Osteocyte (in vitro differentiated cells): ENCODE results near the gene GCN1. TPM values are rescaled to one million over a fixed set of nuclear protein-coding genes. Genes with fewer than 3 reads are reported as not detected.

Experiments used
- DNase-seq: peaks from one replicate; pipeline ENCODE4 v3.0.0; 2021; ENCODE audit warnings: mixed read lengths; ENCODE audit not compliant: unreplicated experiment; ENCODE audit errors: extremely low spot score
- H3K27ac Mint-ChIP-seq: one replicate; pipeline ENCODE4 v1.8.0; 2021; ENCODE audit warnings: mild to moderate bottlenecking, mixed read lengths; ENCODE audit not compliant: unreplicated experiment
- H3K27me3 Mint-ChIP-seq: one replicate; pipeline ENCODE4 v1.8.0; 2021; ENCODE audit warnings: mixed read lengths; ENCODE audit not compliant: unreplicated experiment
- H3K36me3 Mint-ChIP-seq: one replicate; pipeline ENCODE4 v1.8.0; 2021; ENCODE audit warnings: mixed read lengths; ENCODE audit not compliant: unreplicated experiment
- H3K4me1 Mint-ChIP-seq: one replicate; pipeline ENCODE4 v1.8.0; 2021; ENCODE audit warnings: mixed read lengths; ENCODE audit not compliant: unreplicated experiment
- H3K4me3 Mint-ChIP-seq: one replicate; pipeline ENCODE4 v1.8.0; 2021; ENCODE audit warnings: mild to moderate bottlenecking, moderate library complexity, mixed read lengths; ENCODE audit not compliant: unreplicated experiment
- H3K9me3 Mint-ChIP-seq: one replicate; pipeline ENCODE4 v1.8.0; 2021; ENCODE audit warnings: mixed read lengths; ENCODE audit not compliant: unreplicated experiment
- total RNA-seq: library from RNA; stranded (reverse); gene quantifications from 2 replicates; pipeline ENCODE4 v1.2.1, GENCODE V29; 2021
- TF ChIP-seq, protein P1 (sequence below): fragments of 200-600 bp; sonication (generic); IDR thresholded peaks from 2 replicates; pipeline ENCODE4 v1.5.0; 2021; ENCODE audit warnings: antibody characterized with exemption, mild to moderate bottlenecking, moderate library complexity

The GCN1 gene
- total RNA-seq, 1 donor from 2014 or later = 115 TPM

DNA sequence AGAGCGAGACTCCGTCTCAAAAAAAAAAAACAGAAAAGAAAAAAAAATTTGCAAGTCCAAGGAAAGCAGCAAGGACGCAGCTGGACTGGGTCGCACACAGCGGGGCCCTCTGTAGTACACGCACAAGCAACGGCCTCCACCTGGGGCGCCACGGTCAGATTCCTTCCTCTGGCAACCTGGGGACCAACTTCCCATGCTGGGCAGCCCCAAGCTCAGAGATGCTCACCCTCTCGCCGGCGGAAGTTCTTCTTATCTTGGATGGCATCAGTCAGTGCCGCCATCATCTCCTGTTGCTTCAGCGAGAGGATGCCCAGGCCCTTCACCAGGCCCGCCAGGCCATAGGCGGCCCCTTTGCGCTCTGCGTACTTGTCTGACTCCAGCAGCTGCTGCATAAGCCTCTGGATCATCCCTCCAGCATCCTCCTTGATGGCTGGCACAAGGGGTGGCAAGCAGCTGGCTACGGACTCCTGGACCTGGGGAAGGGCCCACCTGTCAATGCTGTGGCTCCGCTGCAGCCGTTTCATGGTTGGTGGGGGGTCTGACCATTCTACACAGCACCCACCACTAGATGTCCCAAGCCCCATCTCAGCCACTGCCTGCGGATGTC, 43.5 kb downstream of the GCN1 start:
- H3K27me3 Mint-ChIP-seq = no peaks in the 10 kb centered on the region
- H3K27ac Mint-ChIP-seq = no peak overlapping the region
- no peaks in the 10 kb centered on the region for H3K4me1 Mint-ChIP-seq
- H3K9me3 Mint-ChIP-seq = no peaks in the 10 kb centered on the region
- no peak for DNase-seq
- no peak overlapping the region for H3K4me3 Mint-ChIP-seq
- TF ChIP-seq, protein P1, sequence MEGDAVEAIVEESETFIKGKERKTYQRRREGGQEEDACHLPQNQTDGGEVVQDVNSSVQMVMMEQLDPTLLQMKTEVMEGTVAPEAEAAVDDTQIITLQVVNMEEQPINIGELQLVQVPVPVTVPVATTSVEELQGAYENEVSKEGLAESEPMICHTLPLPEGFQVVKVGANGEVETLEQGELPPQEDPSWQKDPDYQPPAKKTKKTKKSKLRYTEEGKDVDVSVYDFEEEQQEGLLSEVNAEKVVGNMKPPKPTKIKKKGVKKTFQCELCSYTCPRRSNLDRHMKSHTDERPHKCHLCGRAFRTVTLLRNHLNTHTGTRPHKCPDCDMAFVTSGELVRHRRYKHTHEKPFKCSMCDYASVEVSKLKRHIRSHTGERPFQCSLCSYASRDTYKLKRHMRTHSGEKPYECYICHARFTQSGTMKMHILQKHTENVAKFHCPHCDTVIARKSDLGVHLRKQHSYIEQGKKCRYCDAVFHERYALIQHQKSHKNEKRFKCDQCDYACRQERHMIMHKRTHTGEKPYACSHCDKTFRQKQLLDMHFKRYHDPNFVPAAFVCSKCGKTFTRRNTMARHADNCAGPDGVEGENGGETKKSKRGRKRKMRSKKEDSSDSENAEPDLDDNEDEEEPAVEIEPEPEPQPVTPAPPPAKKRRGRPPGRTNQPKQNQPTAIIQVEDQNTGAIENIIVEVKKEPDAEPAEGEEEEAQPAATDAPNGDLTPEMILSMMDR = no peak
- H3K36me3 Mint-ChIP-seq = peaks cover 38% of the 10 kb centered on the region

DNA sequence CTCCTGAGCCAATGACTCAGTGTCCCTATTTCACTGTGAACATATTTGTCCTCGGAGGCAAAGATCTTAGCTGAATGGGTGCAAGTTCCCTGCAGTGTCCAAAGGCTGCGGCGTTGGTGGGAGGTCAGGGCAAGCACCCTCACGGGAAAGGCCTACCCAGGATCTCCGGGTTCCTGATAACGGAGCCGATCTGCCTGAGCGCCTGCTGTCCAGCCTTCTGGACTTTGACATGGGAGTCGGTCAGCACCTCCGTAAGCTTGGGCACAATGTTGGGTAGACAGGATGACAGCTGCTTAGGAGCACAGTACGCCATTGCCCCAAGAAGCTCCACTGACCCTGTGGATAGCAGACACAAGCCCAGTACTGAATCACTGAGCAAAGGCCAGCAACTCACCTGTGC, 46.5 kb downstream of the GCN1 start:
- Mint-ChIP-seq H3K9me3 (no peaks in the 10 kb centered on the region), H3K27me3 (no peaks in the 10 kb centered on the region), H3K4me1 (no peaks in the 10 kb centered on the region), H3K36me3 (peaks cover 32% of the 10 kb centered on the region), H3K4me3 (no peak overlapping the region), H3K27ac (no peak overlapping the region)
- TF ChIP-seq, protein P1 = no peak
- no peak for DNase-seq

DNA sequence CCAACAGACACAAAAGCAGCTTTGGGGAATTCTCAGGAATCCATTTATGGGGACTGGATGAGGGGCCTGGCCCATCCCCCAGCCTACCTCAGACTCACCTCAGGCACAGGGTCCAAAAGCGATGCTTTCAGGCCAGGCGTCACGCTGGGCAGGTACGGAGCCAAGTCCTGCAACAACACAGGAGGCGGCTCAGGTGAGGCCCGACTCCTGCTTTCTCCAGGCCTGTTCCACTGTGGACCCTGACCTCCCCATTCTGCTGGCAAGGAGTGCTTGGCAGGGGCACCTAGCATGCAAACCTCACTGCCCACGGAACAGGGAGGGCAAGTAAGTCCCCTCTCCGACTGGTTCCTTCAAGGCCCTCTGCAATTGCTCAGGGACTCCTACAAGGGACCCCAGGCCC, 49.4 kb downstream of the GCN1 start:
- Mint-ChIP-seq H3K36me3 (peaks cover 52% of the 10 kb centered on the region), H3K4me3 (no peak overlapping the region), H3K27me3 (no peaks in the 10 kb centered on the region), H3K9me3 (no peaks in the 10 kb centered on the region), H3K4me1 (no peaks in the 10 kb centered on the region), H3K27ac (no peak overlapping the region)
- TF ChIP-seq, protein P1 = no peak
- DNase-seq = no peak

DNA sequence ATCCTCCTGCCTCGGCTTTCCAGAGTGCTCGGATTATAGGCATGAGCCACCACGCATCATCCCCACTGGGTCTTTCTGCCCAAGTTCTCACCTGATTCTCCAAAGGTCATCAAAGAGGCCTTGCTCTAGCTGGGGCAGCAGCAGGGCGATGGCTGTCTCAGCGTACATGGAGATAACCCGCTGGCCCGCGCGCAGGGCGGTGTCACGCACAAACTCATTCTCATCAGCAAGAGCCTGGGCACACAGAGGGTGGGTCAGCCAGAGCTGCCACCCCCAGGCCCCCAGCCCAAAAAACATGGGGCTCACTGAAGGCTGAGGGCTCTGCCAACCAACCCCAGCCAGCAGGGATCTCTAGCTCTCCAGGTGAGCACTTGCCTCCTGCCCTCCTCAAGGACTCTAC, 50.3 kb downstream of the GCN1 start:
- Mint-ChIP-seq H3K4me3 (no peak overlapping the region), H3K9me3 (no peaks in the 10 kb centered on the region), H3K36me3 (peaks cover 58% of the 10 kb centered on the region), H3K4me1 (no peaks in the 10 kb centered on the region), H3K27ac (no peak overlapping the region), H3K27me3 (no peaks in the 10 kb centered on the region)
- DNase-seq = no peak
- TF ChIP-seq, protein P1 = no peak

DNA sequence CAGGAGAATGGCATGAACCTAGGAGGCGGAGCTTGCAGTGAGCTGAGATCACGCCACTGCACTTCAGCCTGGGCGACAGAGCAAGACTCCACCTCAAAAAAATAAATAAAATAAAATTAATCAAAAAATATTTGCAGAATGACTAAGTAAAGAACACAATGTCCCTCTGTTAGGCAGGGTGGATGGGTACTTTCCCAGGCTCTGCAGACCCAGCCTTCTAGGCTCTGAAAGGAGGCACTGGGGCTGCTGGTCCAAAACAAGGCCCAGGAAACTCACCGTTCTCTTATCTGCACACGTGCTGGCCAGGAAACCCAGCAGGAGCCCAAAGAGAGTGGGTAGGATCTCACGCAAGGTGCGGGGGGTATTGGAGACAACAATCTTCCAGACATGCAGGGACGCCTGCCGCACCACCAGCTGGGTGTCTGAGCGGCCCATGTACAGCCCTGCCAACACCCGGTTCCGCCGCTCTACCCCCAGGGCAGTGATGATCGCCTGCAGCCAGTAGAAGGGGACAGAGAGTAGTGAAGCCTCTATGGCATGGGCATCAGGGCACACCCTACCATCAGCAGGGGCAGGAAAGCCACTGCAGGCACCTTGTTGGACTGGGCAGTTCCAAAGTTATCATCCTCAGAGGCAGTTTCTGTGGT, 52.2 kb downstream of the GCN1 start:
- TF ChIP-seq, protein P1 = no peak
- H3K4me1 Mint-ChIP-seq = no peaks in the 10 kb centered on the region
- no peak overlapping the region for H3K4me3 Mint-ChIP-seq
- no peaks in the 10 kb centered on the region for H3K9me3 Mint-ChIP-seq
- no peak for DNase-seq
- no peak overlapping the region for H3K27ac Mint-ChIP-seq
- peaks cover 47% of the 10 kb centered on the region for H3K36me3 Mint-ChIP-seq
- H3K27me3 Mint-ChIP-seq = no peaks in the 10 kb centered on the region
